Loucy (cell line): ENCODE results near the gene TMEM132A.

ENCODE experiments used
- H2AFZ ChIP-seq: fragments of 200-600 bp; sonication (generic); 2 replicates; pipeline ENCODE4 v1.6.0; 2016; ENCODE audit warnings: antibody characterized with exemption, mild to moderate bottlenecking, low read length, moderate library complexity
- H3F3A ChIP-seq: fragments of 200-600 bp; 2 replicates; pipeline ENCODE4 v1.6.0; 2016; ENCODE audit warnings: antibody characterized with exemption, low read depth, mild to moderate bottlenecking
- H3K27me3 ChIP-seq: fragments of 200-600 bp; sonication (generic); 2 replicates; pipeline ENCODE4 v1.6.1; 2014; ENCODE audit warnings: low read length, mild to moderate bottlenecking; ENCODE audit not compliant: insufficient read depth, poor library complexity, severe bottlenecking
- H3K36me3 ChIP-seq: fragments of 200-600 bp; sonication (generic); 2 replicates; pipeline ENCODE4 v1.6.1; 2016; ENCODE audit warnings: low read length; ENCODE audit not compliant: insufficient read depth
- H3K4me1 ChIP-seq: fragments of 200-600 bp; sonication (generic); 2 replicates; pipeline ENCODE4 v1.5.1; 2014; ENCODE audit warnings: low read length, mild to moderate bottlenecking; ENCODE audit not compliant: insufficient read depth, poor library complexity, severe bottlenecking
- H3K4me2 ChIP-seq: fragments of 200-600 bp; sonication (generic); 2 replicates; pipeline ENCODE4 v1.6.0; 2014; ENCODE audit warnings: antibody characterized with exemption, low read length, low read depth, mild to moderate bottlenecking; ENCODE audit not compliant: poor library complexity, severe bottlenecking
- H3K4me3 ChIP-seq: fragments of 200-600 bp; sonication (generic); 2 replicates; pipeline ENCODE4 v1.5.1; 2014; ENCODE audit warnings: low read length, mild to moderate bottlenecking, mixed read lengths; ENCODE audit not compliant: poor library complexity, severe bottlenecking
- H3K79me2 ChIP-seq: fragments of 200-600 bp; sonication (generic); 2 replicates; pipeline ENCODE4 v1.6.1; 2014; ENCODE audit warnings: low read length; ENCODE audit not compliant: insufficient read depth
- H3K9ac ChIP-seq: fragments of 200-600 bp; sonication (generic); 2 replicates; pipeline ENCODE4 v1.6.0; 2014; ENCODE audit warnings: mild to moderate bottlenecking, low read depth, low read length, moderate library complexity; ENCODE audit not compliant: poor library complexity, severe bottlenecking
- H3K9me2 ChIP-seq: fragments of 200-600 bp; sonication (generic); replicated peaks from 2 replicates; pipeline ENCODE4 v1.6.1; 2016; ENCODE audit warnings: low read depth, low read length, mixed read lengths
- H3K9me3 ChIP-seq: fragments of 200-600 bp; sonication (generic); 2 replicates; pipeline ENCODE4 v1.6.1; 2014; ENCODE audit warnings: mild to moderate bottlenecking, antibody characterized with exemption, low read length, low read depth; ENCODE audit not compliant: insufficient read depth
- H4K20me1 ChIP-seq: fragments of 200-600 bp; sonication (generic); 2 replicates; pipeline ENCODE4 v1.6.0; 2014; ENCODE audit warnings: antibody characterized with exemption, low read length, mild to moderate bottlenecking; ENCODE audit not compliant: insufficient read depth, poor library complexity, severe bottlenecking
- CTCF ChIP-seq: fragments of 200-600 bp; sonication (generic); conservative IDR thresholded peaks from 2 replicates; pipeline ENCODE4 v1.5.1; 2014; ENCODE audit warnings: mild to moderate bottlenecking, antibody characterized with exemption, low read length
- EZH2phosphoT487 ChIP-seq: fragments of 200-600 bp; IDR thresholded peaks from 2 replicates; pipeline ENCODE4 v1.6.1; 2018; ENCODE audit warnings: antibody characterized with exemption, mild to moderate bottlenecking, moderate library complexity, borderline replicate concordance

Gene TMEM132A

DNA sequence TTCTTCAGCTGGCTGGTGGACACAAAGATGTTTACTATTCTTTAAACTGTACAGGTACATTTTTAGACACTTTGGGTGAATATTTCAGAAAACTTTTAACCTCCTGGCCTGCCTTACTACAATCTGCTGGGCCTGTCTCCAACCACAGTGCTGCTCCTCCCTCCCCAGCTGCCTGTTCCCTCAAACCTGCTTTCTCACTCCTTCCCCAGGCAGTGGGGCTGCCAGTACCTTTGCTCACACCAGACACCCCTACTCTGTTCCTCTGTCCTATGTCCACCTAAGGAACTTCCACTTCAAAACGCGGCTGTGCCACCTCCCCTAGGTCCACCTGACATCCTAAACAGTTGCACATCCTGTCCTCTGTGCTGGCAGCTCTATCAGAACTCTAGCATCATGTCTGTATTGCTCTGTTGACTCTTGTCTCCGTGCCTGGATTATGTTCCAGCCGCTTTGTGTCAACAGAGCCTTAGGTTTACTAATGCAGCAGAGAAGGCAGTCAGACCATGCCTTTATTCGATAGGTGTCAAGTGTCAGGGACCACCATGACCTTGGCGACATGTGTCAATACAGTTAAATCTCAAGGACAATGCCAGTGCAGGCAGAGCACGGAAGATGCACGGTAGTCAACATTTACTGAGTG, 43.5 kb upstream of the TMEM132A start:
- Histone ChIP-seq H3K4me1 (peaks cover 42% of the 10 kb centered on the region), H3K79me2 (no peaks in the 10 kb centered on the region), H3K36me3 (no peaks in the 10 kb centered on the region), H2AFZ (no peak overlapping the region), H3K27me3 (no peaks in the 10 kb centered on the region), H4K20me1 (no peaks in the 10 kb centered on the region), H3K4me3 (no peak overlapping the region), H3K4me2 (peak overlapping the region; percentile 52), H3K9ac (no peak overlapping the region), H3K9me3 (no peaks in the 10 kb centered on the region), H3K9me2 (no peaks in the 10 kb centered on the region), H3F3A (no peaks in the 10 kb centered on the region)
- no peak for TF ChIP-seq CTCF
- no peak for TF ChIP-seq EZH2phosphoT487

- no peak overlapping the region for H3K4me2 ChIP-seq
- peaks cover 25% of the 10 kb centered on the region for H3K4me1 ChIP-seq
- no peaks in the 10 kb centered on the region for H3F3A ChIP-seq
- no peaks in the 10 kb centered on the region for H3K79me2 ChIP-seq
- H2AFZ ChIP-seq: no peak overlapping the region
- no peak overlapping the region for H3K9ac ChIP-seq
- H3K4me3 ChIP-seq: no peak overlapping the region
- no peaks in the 10 kb centered on the region for H4K20me1 ChIP-seq
- no peaks in the 10 kb centered on the region for H3K9me3 ChIP-seq
- no peaks in the 10 kb centered on the region for H3K9me2 ChIP-seq
- no peaks in the 10 kb centered on the region for H3K27me3 ChIP-seq
- TF ChIP-seq EZH2phosphoT487: no peak
- TF ChIP-seq CTCF: peak; percentile 95
- H3K36me3 ChIP-seq: no peaks in the 10 kb centered on the region
These were observed 36.7 kb upstream of the TMEM132A start for GRCh38 chr11:60887556-60887955.

- no peaks in the 10 kb centered on the region for H3K9me2 ChIP-seq
- no peaks in the 10 kb centered on the region for H3K9me3 ChIP-seq
- H3K79me2 ChIP-seq: no peaks in the 10 kb centered on the region
- H3F3A ChIP-seq: no peaks in the 10 kb centered on the region
- peak overlapping the region; percentile 40 for H3K9ac ChIP-seq
- H3K4me3 ChIP-seq: no peak overlapping the region
- no peaks in the 10 kb centered on the region for H4K20me1 ChIP-seq
- H2AFZ ChIP-seq: no peak overlapping the region
- peaks cover 14% of the 10 kb centered on the region; the same call in 1 of the 2 replicates for H3K36me3 ChIP-seq
- TF ChIP-seq CTCF: no peak
- no peak for TF ChIP-seq EZH2phosphoT487
- H3K4me2 ChIP-seq: no peak overlapping the region
- no peaks in the 10 kb centered on the region for H3K27me3 ChIP-seq
- peaks cover 29% of the 10 kb centered on the region for H3K4me1 ChIP-seq
These were observed 34.4 kb upstream of the TMEM132A start for GRCh38 chr11:60889869-60890311.
